Subcutaneous adipose tissue (tissue), 4 donors: ENCODE results near the gene B4GALT5. TPM values are rescaled to one million over a fixed set of nuclear protein-coding genes. Genes with fewer than 3 reads are reported as not detected.

Source experiments
- total RNA-seq, 4 donors: library from RNA; depleted of rRNA; stranded (reverse); fragments of >200 nt; gene quantifications; one replicate each; pipeline ENCODE4 v1.1.0, GENCODE V29; 2016
- TF ChIP-seq, protein P1 (sequence below): fragments of 450-650 bp; IDR thresholded peaks from one replicate; pipeline ENCODE4 v1.5.1; 2016; ENCODE audit warnings: low read depth, mild to moderate bottlenecking, control low read depth, antibody characterized with exemption, moderate library complexity

B4GALT5 gene
- total RNA-seq, 4 donors from 2014 or later: 18.1 to 26.2 (median 21.2) TPM

DNA sequence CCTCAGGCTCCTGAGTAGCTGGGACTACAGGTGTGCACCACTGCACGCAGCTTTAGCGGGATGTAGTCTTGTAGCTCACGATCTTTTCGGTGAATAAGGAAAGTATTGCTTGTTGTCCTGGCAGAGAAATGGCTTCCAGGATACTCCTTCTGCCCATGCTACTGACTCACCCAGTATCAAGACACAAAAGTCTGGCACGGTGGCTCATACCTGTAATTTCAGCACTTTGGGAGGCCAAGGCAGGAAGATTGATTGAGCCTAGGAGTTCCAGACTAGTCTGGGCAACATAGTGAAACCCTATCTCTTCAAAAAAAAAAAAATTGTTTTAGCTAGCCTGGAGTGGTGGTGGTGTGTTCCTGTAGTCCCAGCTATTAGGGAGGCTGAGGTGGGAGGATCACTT lies 40.9 kb upstream of the B4GALT5 start:
- TF ChIP-seq, protein P1, sequence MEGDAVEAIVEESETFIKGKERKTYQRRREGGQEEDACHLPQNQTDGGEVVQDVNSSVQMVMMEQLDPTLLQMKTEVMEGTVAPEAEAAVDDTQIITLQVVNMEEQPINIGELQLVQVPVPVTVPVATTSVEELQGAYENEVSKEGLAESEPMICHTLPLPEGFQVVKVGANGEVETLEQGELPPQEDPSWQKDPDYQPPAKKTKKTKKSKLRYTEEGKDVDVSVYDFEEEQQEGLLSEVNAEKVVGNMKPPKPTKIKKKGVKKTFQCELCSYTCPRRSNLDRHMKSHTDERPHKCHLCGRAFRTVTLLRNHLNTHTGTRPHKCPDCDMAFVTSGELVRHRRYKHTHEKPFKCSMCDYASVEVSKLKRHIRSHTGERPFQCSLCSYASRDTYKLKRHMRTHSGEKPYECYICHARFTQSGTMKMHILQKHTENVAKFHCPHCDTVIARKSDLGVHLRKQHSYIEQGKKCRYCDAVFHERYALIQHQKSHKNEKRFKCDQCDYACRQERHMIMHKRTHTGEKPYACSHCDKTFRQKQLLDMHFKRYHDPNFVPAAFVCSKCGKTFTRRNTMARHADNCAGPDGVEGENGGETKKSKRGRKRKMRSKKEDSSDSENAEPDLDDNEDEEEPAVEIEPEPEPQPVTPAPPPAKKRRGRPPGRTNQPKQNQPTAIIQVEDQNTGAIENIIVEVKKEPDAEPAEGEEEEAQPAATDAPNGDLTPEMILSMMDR: no peak

DNA sequence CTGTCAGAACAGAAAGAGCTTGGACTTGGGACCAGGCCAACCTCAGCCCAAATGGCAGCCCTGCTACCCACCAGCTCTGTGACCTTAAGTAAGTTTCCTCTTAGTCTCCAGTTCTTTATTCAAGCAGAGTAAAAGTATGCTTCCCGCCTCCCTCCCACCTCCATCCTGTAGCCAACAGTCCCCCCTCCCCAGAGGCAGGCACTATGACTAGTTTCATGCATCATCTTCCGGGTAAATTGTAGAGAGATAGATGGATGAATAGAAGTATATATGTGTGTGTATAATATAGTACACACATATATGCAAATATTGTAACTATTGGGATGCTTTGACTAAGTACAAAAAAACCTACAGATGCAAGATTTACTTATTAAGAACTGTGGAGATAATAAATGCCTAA lies 39.5 kb upstream of the B4GALT5 start:
- TF ChIP-seq, protein P1: no peak

DNA sequence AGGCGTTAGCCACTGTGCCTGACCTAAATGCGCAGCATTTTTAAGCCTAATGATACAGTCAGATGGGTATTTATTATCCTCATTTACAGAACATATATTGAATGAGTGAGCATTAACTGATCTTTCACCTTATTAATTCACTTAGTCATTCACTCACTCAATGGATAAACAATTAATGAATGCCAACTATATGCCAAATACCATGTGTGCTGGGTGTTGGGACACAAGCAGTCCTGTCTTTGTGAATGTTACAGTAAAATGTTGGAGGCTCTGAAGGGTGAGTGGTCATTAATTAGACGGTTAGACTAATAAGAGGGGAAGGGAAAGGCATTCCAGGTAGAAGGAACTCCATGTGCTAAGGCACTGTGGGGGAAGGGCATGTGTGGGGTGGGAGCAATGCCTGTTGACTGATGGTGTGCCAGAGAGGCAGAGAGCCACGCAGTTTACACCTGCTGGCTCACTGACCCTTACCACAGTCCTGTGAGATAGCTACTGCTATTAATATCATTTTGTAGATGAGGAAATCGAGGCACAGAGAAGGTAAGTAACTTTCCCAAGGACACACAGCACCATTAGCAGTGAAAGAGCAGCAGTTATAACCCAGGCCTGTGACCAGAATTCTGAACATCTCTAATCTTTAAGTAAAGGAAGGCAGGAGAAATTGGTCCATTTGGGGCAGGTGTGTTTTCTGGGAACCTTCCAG lies 38.7 kb upstream of the B4GALT5 start:
- TF ChIP-seq, protein P1: no peak

DNA sequence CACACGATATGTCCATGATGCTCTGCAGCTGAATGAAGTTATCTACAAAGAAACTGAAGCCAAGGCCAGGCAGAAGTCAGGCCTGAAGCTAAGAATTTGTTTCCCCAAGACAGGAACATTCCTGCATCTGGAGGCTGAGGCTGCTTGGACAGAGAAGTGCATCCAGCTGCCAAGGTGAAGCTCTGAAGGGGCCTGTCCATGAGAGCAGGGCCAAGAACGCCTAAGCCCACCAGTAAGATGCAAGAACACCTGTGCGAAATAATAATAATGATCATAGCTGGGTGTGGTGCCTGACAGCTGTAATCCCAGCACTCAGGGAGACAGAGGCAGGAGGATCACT lies 37.7 kb upstream of the B4GALT5 start:
- TF ChIP-seq, protein P1: no peak

DNA sequence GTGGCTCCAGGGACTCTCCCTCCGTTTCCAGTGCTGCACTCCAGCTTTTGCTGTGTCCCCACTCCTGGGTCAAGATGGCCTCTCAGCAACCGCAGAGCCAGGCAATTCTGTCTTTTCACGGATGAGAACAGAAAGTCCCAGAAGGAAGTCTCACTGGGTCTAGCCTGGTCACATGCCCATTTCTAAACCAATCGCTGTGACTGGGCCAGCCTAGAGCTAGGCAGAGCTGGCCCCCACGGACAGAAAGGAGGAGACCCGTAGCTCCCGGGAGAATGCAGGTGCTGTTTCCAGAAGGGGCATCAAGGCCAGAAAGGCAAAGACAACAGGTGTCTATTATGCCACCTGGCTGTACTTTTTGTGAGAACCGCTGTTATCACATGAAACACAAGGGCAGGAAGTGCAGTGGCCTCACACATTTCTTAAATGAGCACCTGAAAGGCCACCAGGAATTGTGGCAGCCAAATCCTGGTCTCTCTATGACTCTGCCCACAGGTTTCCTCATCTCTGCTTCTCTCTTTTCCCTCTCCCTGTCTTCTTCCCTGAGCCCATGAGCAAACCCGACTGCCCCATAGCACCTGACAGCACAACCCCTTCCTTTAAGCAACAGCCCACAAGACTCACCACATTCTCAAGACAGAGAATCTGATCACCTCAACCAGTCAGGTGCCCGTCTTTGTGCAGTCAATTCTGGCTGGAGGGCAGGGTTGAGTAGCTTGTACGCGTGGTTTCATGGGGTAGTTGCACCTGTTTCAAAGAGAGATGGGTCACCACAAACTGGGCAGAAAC lies 37.1 kb upstream of the B4GALT5 start:
- TF ChIP-seq, protein P1: no peak

DNA sequence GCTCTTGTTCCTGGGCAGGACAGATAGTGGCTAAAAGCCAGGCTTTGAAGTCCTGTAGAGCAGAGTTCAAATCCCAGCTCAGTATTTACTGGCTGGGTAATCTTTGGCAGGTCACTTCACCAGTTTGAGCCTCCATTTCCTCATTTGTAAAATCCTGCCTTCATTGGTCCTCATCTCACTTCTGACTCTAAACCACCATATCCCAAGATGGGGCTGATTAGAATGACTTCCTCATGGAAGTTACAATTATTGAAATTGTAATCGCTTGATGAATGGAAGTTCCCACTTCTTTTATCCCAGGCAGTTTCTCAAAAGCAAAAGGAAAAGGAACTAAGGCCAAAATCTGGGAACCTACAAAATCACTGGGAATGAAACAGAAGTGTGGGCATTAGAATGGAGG lies 35.9 kb upstream of the B4GALT5 start:
- TF ChIP-seq, protein P1: no peak

DNA sequence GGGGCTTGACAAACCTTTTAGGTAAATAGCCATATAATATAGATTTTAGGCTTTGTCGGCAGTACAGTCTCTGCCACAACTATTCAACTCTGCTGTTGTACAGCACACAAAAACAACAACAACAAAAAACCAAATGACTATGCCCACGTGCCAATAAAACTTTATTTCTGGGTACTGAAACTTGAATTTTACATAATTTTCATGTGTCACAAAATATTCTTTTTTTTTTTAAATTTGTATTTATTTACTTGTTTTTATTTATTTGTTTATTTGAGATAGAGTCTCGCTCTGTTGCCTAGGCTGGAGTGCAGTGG lies 34.8 kb upstream of the B4GALT5 start:
- TF ChIP-seq, protein P1: no peak
